Endothelial cell of coronary artery (primary cell): ENCODE results near the gene HDGFL2. TPM values are rescaled to one million over a fixed set of nuclear protein-coding genes. Genes with fewer than 3 reads are reported as not detected.

Experiments
- total RNA-seq: library from RNA; depleted of rRNA; stranded (reverse); fragments of >200 nt; gene quantifications from 2 replicates; pipeline ENCODE4 v1.2.3, GENCODE V29; 2014

HDGFL2 gene
- total RNA-seq: 67.5 and 70.9 TPM in 2 replicates

GRCh38 chr19:4472174-4472974 lies at the start of gene HDGFL2:
Gene HDGFL2, plus strand, starts transcription at chr19:4472297. Its CDS starts 54 bp downstream, at chr19:4472351.

GRCh38 chr19:4457654-4458395 lies 14.3 kb upstream of the HDGFL2 start, which contains the start of gene UBXN6:
Gene UBXN6, minus strand, starts transcription at chr19:4457794. Its CDS starts 97 bp downstream, at chr19:4457697.

GRCh38 chr19:4518345-4519171 lies 46.5 kb downstream of the HDGFL2 start, which contains the start of gene PLIN4:
Gene PLIN4, minus strand, starts transcription at chr19:4518486. Its CDS starts 214 bp downstream, at chr19:4518272.

GRCh38 chr19:4534836-4535658 lies 63.0 kb downstream of the HDGFL2 start, which contains the start of gene PLIN5:
Gene PLIN5, minus strand, starts transcription at chr19:4535224. Its CDS starts 1,150 bp downstream, at chr19:4534074.

GRCh38 chr19:4539693-4540581 lies 67.8 kb downstream of the HDGFL2 start, which contains the start of gene LRG1:
Gene LRG1, minus strand, starts transcription at chr19:4540036. Its CDS starts 23 bp downstream, at chr19:4540013.

Other genes with a start within 250 kb of the HDGFL2 start
- gene EBI3, start 242.8 kb upstream of the HDGFL2 start, total RNA-seq: 0.18 and 0.66 TPM in 2 replicates
- gene YJU2, start 225.2 kb upstream of the HDGFL2 start, total RNA-seq: 17.4 and 20.4 TPM in 2 replicates
- not detected in 2 replicates for gene SHD, start 193.0 kb upstream of the HDGFL2 start, total RNA-seq
- not detected in 2 replicates for gene TMIGD2, start 169.9 kb upstream of the HDGFL2 start, total RNA-seq
- 20.6 and 28.9 TPM in 2 replicates for gene FSD1, start 167.7 kb upstream of the HDGFL2 start, total RNA-seq
- gene STAP2, start 133.5 kb upstream of the HDGFL2 start, total RNA-seq: 7.9 and 17.1 TPM in 2 replicates
- gene MPND, start 128.7 kb upstream of the HDGFL2 start, total RNA-seq: 7.7 and 9.6 TPM in 2 replicates
- 41.4 and 42.6 TPM in 2 replicates for gene SH3GL1, start 71.8 kb upstream of the HDGFL2 start, total RNA-seq
- 8.6 and 13.9 TPM in 2 replicates for gene CHAF1A, start 69.7 kb upstream of the HDGFL2 start, total RNA-seq
- 81.5 and 101 TPM in 2 replicates for gene UBXN6, start 14.5 kb upstream of the HDGFL2 start, total RNA-seq
- under 0.01 TPM in 2 replicates for gene PLIN4, start 46.2 kb downstream of the HDGFL2 start, total RNA-seq
- under 0.01 and 0.09 TPM in 2 replicates for gene PLIN5, start 62.9 kb downstream of the HDGFL2 start, total RNA-seq
- gene LRG1, start 67.7 kb downstream of the HDGFL2 start, total RNA-seq: 0.28 and 0.36 TPM in 2 replicates
- 115 and 121 TPM in 2 replicates for gene SEMA6B, start 87.4 kb downstream of the HDGFL2 start, total RNA-seq
- gene TNFAIP8L1, start 167.2 kb downstream of the HDGFL2 start, total RNA-seq: 27.3 and 33.1 TPM in 2 replicates
- 204 and 226 TPM in 2 replicates for gene MYDGF, start 198.0 kb downstream of the HDGFL2 start, total RNA-seq